ENCODE results near the gene LPAR4. TPM values are rescaled to one million over a fixed set of nuclear protein-coding genes. Genes with fewer than 3 reads are reported as not detected.

The LPAR4 gene
- total and polyA plus RNA-seq, 12 donors, result 0.09 to 0.49 (median 0.21) TPM; not detected in 3

- TF ChIP-seq CTCF (IDR thresholded peaks at IDR 0.05), result no peak
- Histone ChIP-seq H3K9me3 (no peaks in the 10 kb centered on the region), H3K4me3 (no peak overlapping the region), H3K27ac (no peak overlapping the region), H3K36me3 (no peaks in the 10 kb centered on the region), H3K27me3 (peaks cover 0 to 5% (median 0%) of the 10 kb centered on the region in 7 donors), H3K4me1 (no peaks in the 10 kb centered on the region)
- intact Hi-C loops (cut with DNase I), result no loop called here
- 56 to 73% methylated on average over 1 of the region's 1 CpG for WGBS, 2 donors
- DNase-seq (no peak), ATAC-seq (no peak)
These were observed 37.3 kb upstream of the LPAR4 start for GRCh38 chrX:78710171-78710570.

- Histone ChIP-seq H3K4me3 (no peak overlapping the region), H3K4me1 (no peaks in the 10 kb centered on the region), H3K27ac (no peak overlapping the region), H3K9me3 (peaks cover 0 to 11% (median 0%) of the 10 kb centered on the region in 11 donors), H3K27me3 (peaks cover 0 to 5% (median 0%) of the 10 kb centered on the region in 7 donors), H3K36me3 (no peaks in the 10 kb centered on the region)
- 60 to 68% methylated on average over 1 of the region's 1 CpG for WGBS, 2 donors
- no peak for TF ChIP-seq CTCF (IDR thresholded peaks at IDR 0.05)
- ATAC-seq (no peak), DNase-seq (no peak)
- intact Hi-C loops (cut with DNase I), result no loop called here
These were observed 35.2 kb upstream of the LPAR4 start for GRCh38 chrX:78712336-78712735.

- TF ChIP-seq CTCF (IDR thresholded peaks at IDR 0.05), result no peak
- no peak overlapping the region for H3K27ac ChIP-seq
- no peak for DNase-seq
- no peak for ATAC-seq
- H3K4me3 ChIP-seq, result no peak overlapping the region
- WGBS, 2 donors, result 73 to 78% methylated on average over 2 of the region's 2 CpGs
- intact Hi-C loops (cut with DNase I), result no loop called here
- no peaks in the 10 kb centered on the region for H3K4me1 ChIP-seq
- H3K27me3 ChIP-seq, result no peaks in the 10 kb centered on the region
- H3K36me3 ChIP-seq, result no peaks in the 10 kb centered on the region
- H3K9me3 ChIP-seq, result peaks cover 0 to 15% (median 0%) of the 10 kb centered on the region in 11 donors
These were observed 22.2 kb upstream of the LPAR4 start for GRCh38 chrX:78725287-78725686.

- no peaks in the 10 kb centered on the region for H3K36me3 ChIP-seq
- no peak for DNase-seq
- H3K4me1 ChIP-seq, result no peaks in the 10 kb centered on the region
- intact Hi-C loops (cut with DNase I), result no loop called here
- ATAC-seq, result no peak
- H3K9me3 ChIP-seq, result no peaks in the 10 kb centered on the region
- H3K27me3 ChIP-seq, result peaks cover 0 to 9% (median 0%) of the 10 kb centered on the region in 7 donors
- no peak overlapping the region for H3K4me3 ChIP-seq
- no peak for TF ChIP-seq CTCF (IDR thresholded peaks at IDR 0.05)
- H3K27ac ChIP-seq, result no peak overlapping the region
These were observed 1.0 kb upstream of the LPAR4 start for GRCh38 chrX:78746496-78746895.

Data from heart right ventricle (tissue), 16 donors.